HL-60 (cell line): ENCODE measurements around the gene FASTKD3.

Experiments used
- DNase-seq, 2 experiments: peaks; one replicate each; pipeline ENCODE4 v3.0.0-alpha.2; 2010 to 2020; ENCODE audit warnings: low read depth in 1 of 2, low spot score in 1 of 2
- H3K27ac ChIP-seq: fragments of 250-450 bp; sonication (Bioruptor Pico); replicated peaks from 2 replicates; pipeline ENCODE4 v1.5.1; 2020; ENCODE audit warnings: mild to moderate bottlenecking, moderate library complexity
- H3K27me3 ChIP-seq: fragments of 250-450 bp; sonication (Bioruptor Pico); 2 replicates; pipeline ENCODE4 v1.5.1; 2021; ENCODE audit warnings: mild to moderate bottlenecking, moderate library complexity; ENCODE audit not compliant: insufficient read depth, poor library complexity, severe bottlenecking
- H3K4me3 ChIP-seq: replicated peaks from 2 replicates; pipeline ENCODE4 v1.5.1; 2011; ENCODE audit warnings: mild to moderate bottlenecking, control low read depth, low read length; ENCODE audit not compliant: insufficient read depth
- GABPA ChIP-seq: IDR thresholded peaks from 2 replicates; pipeline ENCODE4 v1.6.1; 2012; ENCODE audit warnings: low read depth
- POLR2AphosphoS5 ChIP-seq: IDR thresholded peaks from 2 replicates; pipeline ENCODE4 v1.6.1; 2012; ENCODE audit warnings: low read depth
- REST ChIP-seq: IDR thresholded peaks from 2 replicates; pipeline ENCODE4 v1.6.1; 2012; ENCODE audit warnings: low read depth; ENCODE audit not compliant: insufficient replicate concordance
- SPI1 ChIP-seq: IDR thresholded peaks from 2 replicates; pipeline ENCODE4 v1.6.1; 2012; ENCODE audit warnings: low read depth, mild to moderate bottlenecking, borderline replicate concordance
- TF ChIP-seq, protein P1 (sequence below): IDR thresholded peaks from one replicate; pipeline ENCODE4 v1.5.1; 2011; ENCODE audit warnings: low read length, control low read depth, inconsistent platforms; ENCODE audit not compliant: insufficient read depth

Gene FASTKD3

GRCh38 chr5:7815892-7816534, 52.8 kb downstream of the FASTKD3 start:
- TF ChIP-seq, protein P1, sequence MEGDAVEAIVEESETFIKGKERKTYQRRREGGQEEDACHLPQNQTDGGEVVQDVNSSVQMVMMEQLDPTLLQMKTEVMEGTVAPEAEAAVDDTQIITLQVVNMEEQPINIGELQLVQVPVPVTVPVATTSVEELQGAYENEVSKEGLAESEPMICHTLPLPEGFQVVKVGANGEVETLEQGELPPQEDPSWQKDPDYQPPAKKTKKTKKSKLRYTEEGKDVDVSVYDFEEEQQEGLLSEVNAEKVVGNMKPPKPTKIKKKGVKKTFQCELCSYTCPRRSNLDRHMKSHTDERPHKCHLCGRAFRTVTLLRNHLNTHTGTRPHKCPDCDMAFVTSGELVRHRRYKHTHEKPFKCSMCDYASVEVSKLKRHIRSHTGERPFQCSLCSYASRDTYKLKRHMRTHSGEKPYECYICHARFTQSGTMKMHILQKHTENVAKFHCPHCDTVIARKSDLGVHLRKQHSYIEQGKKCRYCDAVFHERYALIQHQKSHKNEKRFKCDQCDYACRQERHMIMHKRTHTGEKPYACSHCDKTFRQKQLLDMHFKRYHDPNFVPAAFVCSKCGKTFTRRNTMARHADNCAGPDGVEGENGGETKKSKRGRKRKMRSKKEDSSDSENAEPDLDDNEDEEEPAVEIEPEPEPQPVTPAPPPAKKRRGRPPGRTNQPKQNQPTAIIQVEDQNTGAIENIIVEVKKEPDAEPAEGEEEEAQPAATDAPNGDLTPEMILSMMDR = peak; percentile 78
- TF ChIP-seq GABPA (no peak), SPI1 (peak; percentile 10; the same call in 1 of the 2 replicates)
- Histone ChIP-seq H3K27me3 (no peaks in the 10 kb centered on the region), H3K4me3 (no peak overlapping the region), H3K27ac (peak overlapping the region; percentile 80)
- DNase-seq = peak; percentile 61 to 91

DNA sequence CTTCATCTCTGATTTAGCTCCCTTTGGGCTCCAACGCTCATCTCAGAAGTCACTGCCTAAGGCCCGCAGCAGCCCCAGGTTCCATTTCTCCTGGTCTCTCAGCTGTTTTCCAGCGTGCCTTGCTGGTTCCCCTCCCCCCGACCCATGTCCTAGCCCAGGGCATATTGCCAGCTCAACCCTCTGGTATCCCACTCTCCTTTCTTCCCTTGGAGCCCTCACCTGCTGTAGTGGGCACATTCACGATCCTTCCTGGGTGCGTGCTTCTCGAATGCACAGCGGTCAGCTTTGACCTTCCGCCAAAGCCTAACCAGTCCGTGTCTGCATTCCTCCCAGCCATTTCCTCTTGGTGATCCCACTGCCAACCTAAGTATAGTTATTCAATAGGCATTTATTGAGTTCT, 54.0 kb downstream of the FASTKD3 start:
- Histone ChIP-seq H3K27ac (peak overlapping the region; percentile 80), H3K4me3 (no peak overlapping the region), H3K27me3 (no peaks in the 10 kb centered on the region)
- DNase-seq = no peak
- no peak for TF ChIP-seq POLR2AphosphoS5
- TF ChIP-seq SPI1 = no peak
- TF ChIP-seq GABPA = no peak
- TF ChIP-seq, protein P1 = no peak
- no peak for TF ChIP-seq REST

DNA sequence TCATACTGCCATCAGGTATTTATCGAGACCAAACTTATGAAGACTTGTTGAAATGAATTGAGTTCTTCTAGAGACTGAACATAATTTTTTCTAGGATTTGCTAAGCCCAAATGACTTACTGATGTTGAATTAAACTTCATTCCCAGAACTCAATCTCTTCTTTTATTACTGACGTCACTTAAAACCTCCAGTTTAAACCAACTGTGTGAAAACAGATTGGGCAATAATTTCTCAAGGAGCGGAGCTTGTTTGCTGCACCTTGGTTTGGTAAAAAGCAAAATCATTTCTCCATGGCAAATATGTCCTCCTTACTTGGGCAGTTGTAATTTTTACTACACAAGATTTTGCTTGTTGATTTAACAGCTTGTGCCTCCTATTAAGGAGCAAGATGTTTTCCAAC, 55.3 kb downstream of the FASTKD3 start:
- Histone ChIP-seq H3K4me3 (no peak overlapping the region), H3K27ac (no peak overlapping the region)
- no peak for DNase-seq

More for the DNA sequence above, 55.3 kb downstream of the FASTKD3 start:
- TF ChIP-seq, protein P1 = no peak
- TF ChIP-seq REST = no peak
- no peak for TF ChIP-seq GABPA
- no peak for TF ChIP-seq SPI1
- TF ChIP-seq POLR2AphosphoS5 = no peak
- H3K27me3 ChIP-seq = no peaks in the 10 kb centered on the region
